K562 (cell line): ENCODE data around the gene ZNF473. TPM values are rescaled to one million over a fixed set of nuclear protein-coding genes. Genes with fewer than 3 reads are reported as not detected.
A peak's percentile ranks its signal among the peaks of the same experiment; 100 is the strongest.

Source experiments
- ATAC-seq: fragments of 200-7000 bp; cut with Tn5 transposase; 3 replicates; pipeline ENCODE4 v1.9.1; 2020; ENCODE audit warnings: moderate library complexity
- BruUV-seq: library from RNA; stranded (reverse); fragments of 400-500 nt; replicated peaks from 2 replicates; lab custom pipeline; 2021; lab: Mats Ljungman, UMichigan
- CTCF ChIA-PET: fragments of 300-600 bp; formaldehyde crosslinking; extraction: SDS; loops from one replicate; lab custom pipeline; 2021; ENCODE audit warnings: low intra/inter-chr PET ratio; lab: Yijun Ruan, JAX
- POLR2A ChIA-PET: fragments of 300-600, 350-650 bp; sonication (Branson Sonifier 250); formaldehyde crosslinking; extraction: SDS; loops from one replicate; lab custom pipeline; 2021; ENCODE audit warnings: antibody characterized with exemption, inconsistent platforms; lab: Yijun Ruan, JAX
- DNase-seq, 4 experiments: peaks; one replicate each; pipeline versions ENCODE4 v3.0.0 to v3.0.0-alpha.2; 2011 to 2018; ENCODE audit warnings: low spot score in 3 of 4, mixed read lengths in 3 of 4; ENCODE audit errors: extremely low read depth in 1 of 4
- FAIRE-seq: peaks from 2 replicates; lab custom pipeline; 2011; peaks lifted over from hg19 to GRCh38; lab: Jason Lieb, UNC
- H2AFZ ChIP-seq: 2 replicates; pipeline ENCODE4 v1.6.0; 2011; ENCODE audit warnings: low read depth, low read length, control low read depth, inconsistent platforms
- H3K27ac ChIP-seq: fragments of 200-600 bp; 3 replicates; pipeline ENCODE4 v1.8.0; 2011; ENCODE audit warnings: low read depth, mild to moderate bottlenecking, control low read depth, inconsistent platforms, low read length, moderate library complexity, mixed read lengths; ENCODE audit errors: extremely low read depth
- H3K27me3 ChIP-seq, 2 experiments: fragments of 300-600 bp in 1 of 2; 2 replicates in 1 of 2; 3 replicates in 1 of 2; pipeline versions ENCODE4 v1.6.0 to v1.8.0; 2011; ENCODE audit warnings: inconsistent platforms in 2 of 2, low read length in 2 of 2, mild to moderate bottlenecking in 1 of 2, mixed read lengths in 1 of 2, moderate library complexity in 1 of 2; ENCODE audit not compliant: control insufficient read depth in 2 of 2, insufficient read depth in 2 of 2
- H3K36me3 ChIP-seq: fragments of 300-600 bp; 3 replicates; pipeline ENCODE4 v1.8.0; 2011; ENCODE audit warnings: mild to moderate bottlenecking, low read length, inconsistent platforms; ENCODE audit not compliant: control insufficient read depth, insufficient read depth
- H3K4me1 ChIP-seq, 2 experiments: fragments of 200-600 bp in 1 of 2; replicated peaks in 1 of 2; 2 replicates in 1 of 2; 3 replicates in 1 of 2; pipeline versions ENCODE4 v1.5.1 to v1.8.0; 2011; ENCODE audit warnings: inconsistent platforms in 2 of 2, low read length in 2 of 2, mild to moderate bottlenecking in 1 of 2, mixed read lengths in 1 of 2, moderate library complexity in 1 of 2; ENCODE audit not compliant: control insufficient read depth in 2 of 2, insufficient read depth in 2 of 2
- H3K4me2 ChIP-seq: 2 replicates; pipeline ENCODE4 v1.6.1; 2011; ENCODE audit warnings: low read length, control low read depth, inconsistent platforms, mixed read lengths; ENCODE audit not compliant: insufficient read depth
- H3K4me3 ChIP-seq: fragments of 200-600 bp; sonication (generic), shearing (Covaris generic); 2 replicates; pipeline ENCODE4 v1.5.1; 2016; ENCODE audit warnings: control low read depth, inconsistent platforms
- H3K79me2 ChIP-seq: fragments of 200-600 bp; 3 replicates; pipeline ENCODE4 v1.8.0; 2011; ENCODE audit warnings: low read length, inconsistent platforms; ENCODE audit not compliant: control insufficient read depth, insufficient read depth
- H3K9ac ChIP-seq, 2 experiments: 2 replicates each; pipeline versions ENCODE4 v1.6.0 to v1.6.1; 2011; ENCODE audit warnings: low read depth in 2 of 2, low read length in 2 of 2, control low read depth in 1 of 2, inconsistent platforms in 1 of 2, mild to moderate bottlenecking in 1 of 2, mixed read lengths in 1 of 2; ENCODE audit not compliant: insufficient read depth in 1 of 2
- H3K9me1 ChIP-seq: one replicate; pipeline ENCODE4 v1.6.0; 2011; ENCODE audit warnings: inconsistent platforms, mild to moderate bottlenecking, low read length, moderate library complexity; ENCODE audit not compliant: control insufficient read depth, insufficient read depth
- H3K9me3 ChIP-seq: replicated peaks from 2 replicates; pipeline ENCODE4 v1.5.1; 2011; ENCODE audit warnings: low read depth, low read length, inconsistent platforms; ENCODE audit not compliant: control insufficient read depth, insufficient read depth
- H4K20me1 ChIP-seq: replicated peaks from 2 replicates; pipeline ENCODE4 v1.6.1; 2011; ENCODE audit warnings: low read length, inconsistent platforms, mixed read lengths; ENCODE audit not compliant: control insufficient read depth, insufficient read depth
- BHLHE40 ChIP-seq: IDR thresholded peaks from 2 replicates; pipeline ENCODE4 v1.6.1; 2011; ENCODE audit warnings: low read length, improper control_type of control experiment
- CREB3 ChIP-seq: fragments of 450-650 bp; conservative IDR thresholded peaks from 2 replicates; pipeline ENCODE4 v1.6.1; 2016; ENCODE audit warnings: missing genetic modification characterization, low read depth, mild to moderate bottlenecking, missing compliant biosample characterization, moderate library complexity
- CTCF ChIP-seq, 3 experiments: IDR thresholded peaks in 2 of 3; conservative IDR thresholded peaks in 1 of 3; 2 replicates each; pipeline ENCODE4 v1.5.1; 2011 to 2012; ENCODE audit warnings: low read length in 3 of 3, mild to moderate bottlenecking in 3 of 3, control low read depth in 2 of 3, improper control_type of control experiment in 1 of 3, inconsistent platforms in 1 of 3, low read depth in 1 of 3, mixed read lengths in 1 of 3, moderate library complexity in 1 of 3; ENCODE audit not compliant: insufficient read depth in 2 of 3
- CXXC5 ChIP-seq: fragments of 250-450 bp; sonication (Bioruptor Pico); IDR thresholded peaks from 2 replicates; pipeline ENCODE4 v1.8.0; 2022; ENCODE audit warnings: inconsistent platforms, mild to moderate bottlenecking, moderate library complexity
- EWSR1 ChIP-seq: fragments of 450-650 bp; IDR thresholded peaks from 2 replicates; pipeline ENCODE4 v1.6.1; 2018; ENCODE audit warnings: borderline replicate concordance, mild to moderate bottlenecking, low read depth, moderate library complexity; ENCODE audit not compliant: partially characterized antibody
- MCM2 ChIP-seq: fragments of 450-650 bp; IDR thresholded peaks from 2 replicates; pipeline ENCODE4 v1.6.1; 2017; ENCODE audit warnings: low read depth, mild to moderate bottlenecking
- MXI1 ChIP-seq: IDR thresholded peaks from 2 replicates; pipeline ENCODE4 v1.6.1; 2011; ENCODE audit warnings: low read depth, mild to moderate bottlenecking, improper control_type of control experiment, low read length
- PHF21A ChIP-seq: fragments of 450-650 bp; IDR thresholded peaks from 2 replicates; pipeline ENCODE4 v1.6.1; 2017; ENCODE audit warnings: low read depth, borderline replicate concordance
- SAP30 ChIP-seq: fragments of 200-600 bp; sonication (generic); IDR thresholded peaks from 2 replicates; pipeline ENCODE4 v1.6.1; 2012; ENCODE audit warnings: borderline replicate concordance, low read depth, mild to moderate bottlenecking, moderate library complexity, low read length, control low read depth, inconsistent platforms; ENCODE audit not compliant: insufficient read depth, poor library complexity, severe bottlenecking
- TAL1 ChIP-seq: fragments of 450-650 bp; IDR thresholded peaks from 2 replicates; pipeline ENCODE4 v1.6.1; 2016; ENCODE audit warnings: mild to moderate bottlenecking
- ZNF3 ChIP-seq: fragments of 250-450 bp; sonication (Bioruptor Pico); IDR thresholded peaks from 2 replicates; pipeline ENCODE4 v1.5.0; 2021; ENCODE audit warnings: mild to moderate bottlenecking, moderate library complexity
- WGBS: fragments of 100-300 bp; shearing (Covaris generic); methylation state at CpG from one replicate; pipeline ENCODE4 v1.1.6; 2016; ENCODE audit warnings: low coverage, mixed read lengths; ENCODE audit not compliant: insufficient coverage; ENCODE audit errors: missing lambda C conversion rate; 5-methylcytosine and 5-hydroxymethylcytosine counted together
- in situ Hi-C: fragments of 300-500 bp; cut with MboI; formaldehyde crosslinking; loops from 4 replicates; pipeline ENCODE4 v1.15.0; 2018; ENCODE audit warnings: inconsistent platforms, mixed read lengths
- intact Hi-C: fragments of 100-400 bp; cut with micrococcal nuclease; formaldehyde crosslinking; loops from 2 replicates; pipeline ENCODE4 v1.14.2; 2022
- polyA plus RNA-seq, 8 experiments: library from polyadenylated mRNA; depleted of rRNA in 4 of 8; stranded (reverse) in 5 of 8; unstranded in 3 of 8; fragments of >200 nt; fragmentation: Nextera tagmentation in 2 of 8; fragmentation: Illumina TruSeq in 1 of 8; extraction: Ambion mirVana in 2 of 8; extraction: Trizol in 1 of 8; gene quantifications; 2 replicates each; pipeline versions ENCODE4 v1.2.1 to v1.2.3, GENCODE V29; 2011 to 2014; ENCODE audit warnings: inconsistent platforms in 1 of 8, missing spikeins in 1 of 8
- total RNA-seq, 7 experiments: library from RNA; depleted of rRNA in 6 of 7; stranded (reverse); fragments of >200 nt in 6 of 7; fragmentation: Illumina TruSeq in 2 of 7; extraction: Trizol in 2 of 7; gene quantifications; 2 replicates each; pipeline versions ENCODE4 v1.2.1 to v1.2.3, GENCODE V29; 2011 to 2021; ENCODE audit warnings: low replicate concordance in 1 of 7
- TF ChIP-seq, protein P1 (sequence below): fragments of 250-450 bp; sonication (Bioruptor Pico); IDR thresholded peaks from 2 replicates; pipeline ENCODE4 v1.6.1; 2021; ENCODE audit warnings: mild to moderate bottlenecking
- TF ChIP-seq, protein P2 (sequence below): sonication (generic); formaldehyde crosslinking; IDR thresholded peaks from 2 replicates; pipeline ENCODE4 v1.8.0; 2022; ENCODE audit warnings: missing genetic modification reagents, mild to moderate bottlenecking, borderline replicate concordance

Gene ZNF473
- total and polyA plus RNA-seq, 9 of the 15 experiments (the other 6 are each of a cell fraction or from before 2014, with no cell fraction given) = 8.2 to 34.0 (median 28.5) TPM

DNA sequence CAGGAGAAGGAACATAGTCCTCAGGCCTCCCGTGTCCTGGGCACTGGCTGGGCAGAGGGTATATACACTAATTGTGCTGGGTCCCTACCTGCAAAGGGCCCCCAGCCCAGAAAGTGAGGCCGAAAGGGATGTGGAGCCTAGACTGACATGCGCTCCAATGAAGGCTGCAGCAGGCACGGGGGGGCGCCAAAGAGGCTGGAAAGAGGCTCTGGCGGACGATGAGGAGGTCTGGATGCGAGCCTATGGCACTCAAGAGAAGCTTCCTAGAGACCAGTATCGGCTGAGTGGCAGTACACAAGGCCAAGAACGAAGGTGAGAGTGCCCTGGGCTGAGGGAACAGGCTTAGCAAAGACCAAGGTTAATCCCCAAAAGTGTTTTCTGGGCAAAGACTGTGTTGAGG is 17.3 kb upstream of the ZNF473 start:
- Histone ChIP-seq H4K20me1 (no peaks in the 10 kb centered on the region; the same call in 1 of the 2 replicates), H3K4me1 (peaks cover 3 to 16% of the 10 kb centered on the region in 2 experiments; a peak in 4 of 5 replicates), H2AFZ (no peak overlapping the region), H3K4me3 (no peak overlapping the region), H3K36me3 (peaks cover 60% of the 10 kb centered on the region; the same call in 2 of the 3 replicates), H3K27me3 (no peaks in the 10 kb centered on the region), H3K4me2 (no peak overlapping the region), H3K27ac (no peak overlapping the region), H3K9ac (no peak overlapping the region), H3K9me1 (peaks cover 2% of the 10 kb centered on the region), H3K79me2 (no peaks in the 10 kb centered on the region), H3K9me3 (no peaks in the 10 kb centered on the region)
- BruUV-seq = no TSS peak
- no peak for FAIRE-seq
- intact Hi-C loops (no loop called here), in situ Hi-C loops (no loop called here)
- peak in 3 of 4 experiments; percentile 27 to 58 (median 57) for DNase-seq
- peak; percentile 91 for ATAC-seq
- WGBS = 57% methylated on average over 10 of the region's 10 CpGs
- POLR2A ChIA-PET = interaction anchor here (1.1 to 1.2 kb wide), 2 partner anchors 11 to 15 kb away, joined by 3 to 5 read pairs; no protein-coding TSS in a partner anchor
- CTCF ChIA-PET = no interaction called here
- TF ChIP-seq BHLHE40 (no peak), SAP30 (no peak), PHF21A (no peak), ZNF3 (no peak), MXI1 (no peak), MCM2 (no peak), EWSR1 (no peak), CXXC5 (CRISPR knock-in tag) (no peak), CREB3 (no peak), TAL1 (no peak), CTCF (IDR thresholded peaks at IDR 0.05 in 2 of 3, conservative IDR thresholded peaks at IDR 0.05 in 1 of 3; ENCODE audit: insufficient read depth in 2 of 3, low read depth in 1 of 3, low read length in 3 of 3) (peak; percentile 69 to 72 (median 72))
- TF ChIP-seq, protein P1, sequence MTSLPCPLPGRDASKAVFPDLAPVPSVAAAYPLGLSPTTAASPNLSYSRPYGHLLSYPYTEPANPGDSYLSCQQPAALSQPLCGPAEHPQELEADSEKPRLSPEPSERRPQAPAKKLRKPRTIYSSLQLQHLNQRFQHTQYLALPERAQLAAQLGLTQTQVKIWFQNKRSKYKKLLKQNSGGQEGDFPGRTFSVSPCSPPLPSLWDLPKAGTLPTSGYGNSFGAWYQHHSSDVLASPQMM (CRISPR knock-in tag) = no peak
- TF ChIP-seq, protein P2, sequence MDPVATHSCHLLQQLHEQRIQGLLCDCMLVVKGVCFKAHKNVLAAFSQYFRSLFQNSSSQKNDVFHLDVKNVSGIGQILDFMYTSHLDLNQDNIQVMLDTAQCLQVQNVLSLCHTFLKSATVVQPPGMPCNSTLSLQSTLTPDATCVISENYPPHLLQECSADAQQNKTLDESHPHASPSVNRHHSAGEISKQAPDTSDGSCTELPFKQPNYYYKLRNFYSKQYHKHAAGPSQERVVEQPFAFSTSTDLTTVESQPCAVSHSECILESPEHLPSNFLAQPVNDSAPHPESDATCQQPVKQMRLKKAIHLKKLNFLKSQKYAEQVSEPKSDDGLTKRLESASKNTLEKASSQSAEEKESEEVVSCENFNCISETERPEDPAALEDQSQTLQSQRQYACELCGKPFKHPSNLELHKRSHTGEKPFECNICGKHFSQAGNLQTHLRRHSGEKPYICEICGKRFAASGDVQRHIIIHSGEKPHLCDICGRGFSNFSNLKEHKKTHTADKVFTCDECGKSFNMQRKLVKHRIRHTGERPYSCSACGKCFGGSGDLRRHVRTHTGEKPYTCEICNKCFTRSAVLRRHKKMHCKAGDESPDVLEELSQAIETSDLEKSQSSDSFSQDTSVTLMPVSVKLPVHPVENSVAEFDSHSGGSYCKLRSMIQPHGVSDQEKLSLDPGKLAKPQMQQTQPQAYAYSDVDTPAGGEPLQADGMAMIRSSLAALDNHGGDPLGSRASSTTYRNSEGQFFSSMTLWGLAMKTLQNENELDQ (CRISPR knock-in tag) = no peak
